Esophagus muscularis mucosa (tissue), 4 donors: ENCODE measurements around the gene MMP15.

Experiments
- CTCF ChIP-seq, 3 experiments: fragments of 200-600 bp in 2 of 3; fragments of 450-650 bp in 1 of 3; sonication (generic) in 2 of 3; IDR thresholded peaks; one replicate each; pipeline ENCODE4 v1.5.1; 2017 to 2019; ENCODE audit warnings: antibody characterized with exemption in 3 of 3, mild to moderate bottlenecking in 2 of 3, moderate library complexity in 1 of 3
- EP300 ChIP-seq: sonication (generic); formaldehyde crosslinking; IDR thresholded peaks from one replicate; pipeline ENCODE4 v1.6.1; 2017; ENCODE audit warnings: antibody characterized with exemption
- POLR2A ChIP-seq: fragments of 450-650 bp; IDR thresholded peaks from one replicate; pipeline ENCODE4 v1.6.1; 2017; ENCODE audit warnings: antibody characterized with exemption, moderate library complexity, mild to moderate bottlenecking, low read depth

GRCh38 chr16:58077796-58078195 lies 52.2 kb downstream of the MMP15 start:
- TF ChIP-seq CTCF (IDR thresholded peaks at IDR 0.05) (no peak), EP300 (no peak), POLR2A (no peak)
